Neuron (in vitro differentiated cells): ENCODE measurements around the gene CISH.

ENCODE experiments used
- H2AFZ ChIP-seq: one replicate; pipeline ENCODE4 v1.6.1; 2013; ENCODE audit warnings: low read depth, mild to moderate bottlenecking, inconsistent platforms, low read length, moderate library complexity
- H3K27me3 ChIP-seq: one replicate; pipeline ENCODE4 v1.6.1; 2013; ENCODE audit warnings: low read length; ENCODE audit not compliant: insufficient read depth
- H3K36me3 ChIP-seq: one replicate; pipeline ENCODE4 v1.6.1; 2013; ENCODE audit warnings: low read length; ENCODE audit not compliant: insufficient read depth
- H3K4me1 ChIP-seq: one replicate; pipeline ENCODE4 v1.6.1; 2013; ENCODE audit warnings: low read length; ENCODE audit not compliant: insufficient read depth
- H3K4me3 ChIP-seq: 2 replicates; pipeline ENCODE4 v1.5.1; 2013; ENCODE audit warnings: mild to moderate bottlenecking, low read length, moderate library complexity
- H3K9me3 ChIP-seq: one replicate; pipeline ENCODE4 v1.6.1; 2013; ENCODE audit warnings: low read length

The CISH gene

DNA sequence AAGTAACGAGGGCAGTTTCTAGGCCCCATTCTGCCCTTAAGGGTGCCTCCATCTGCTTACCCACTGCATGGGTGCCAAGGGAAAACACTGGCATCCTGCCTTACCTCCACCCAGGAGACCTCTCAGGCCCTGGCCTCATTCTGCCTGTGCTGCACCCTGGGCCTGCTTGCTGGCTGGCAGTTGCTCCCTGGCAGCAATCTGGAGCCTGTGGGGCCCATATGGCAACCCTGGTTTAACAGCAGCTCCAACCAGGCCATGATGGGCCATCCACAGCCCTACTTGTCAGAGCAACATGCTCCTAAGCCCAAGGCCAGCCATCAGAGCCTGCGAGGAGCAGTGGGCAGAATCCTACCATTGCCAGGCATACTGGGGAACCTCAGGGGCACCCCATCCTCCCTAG is 47.7 kb downstream of the CISH start:
- Histone ChIP-seq H3K9me3 (no peaks in the 10 kb centered on the region), H2AFZ (no peak overlapping the region), H3K4me1 (peaks cover 3% of the 10 kb centered on the region), H3K36me3 (no peaks in the 10 kb centered on the region), H3K27me3 (peaks cover 38% of the 10 kb centered on the region), H3K4me3 (no peak overlapping the region)

DNA sequence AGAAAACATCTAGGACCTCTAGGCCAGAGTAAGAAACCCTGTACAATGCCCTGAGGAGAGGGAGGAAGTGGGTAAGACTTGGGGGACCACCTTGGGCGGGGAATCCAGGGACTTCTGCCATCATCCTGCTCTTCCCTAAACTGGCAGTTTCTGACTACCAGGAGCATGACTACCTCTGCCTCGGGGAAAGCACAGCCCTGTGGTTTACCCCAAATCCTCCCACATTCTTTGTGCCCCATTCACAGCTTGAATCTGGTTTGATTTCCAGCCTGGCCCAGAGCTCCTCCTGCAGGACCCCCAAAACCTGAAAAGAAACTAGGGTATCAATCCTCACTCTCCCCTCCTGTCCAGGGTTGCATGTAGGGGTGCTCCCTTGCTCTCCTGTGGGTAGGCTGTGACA is 48.7 kb downstream of the CISH start:
- Histone ChIP-seq H2AFZ (no peak overlapping the region), H3K9me3 (no peaks in the 10 kb centered on the region), H3K4me3 (no peak overlapping the region), H3K27me3 (peaks cover 43% of the 10 kb centered on the region), H3K4me1 (no peaks in the 10 kb centered on the region), H3K36me3 (no peaks in the 10 kb centered on the region)

DNA sequence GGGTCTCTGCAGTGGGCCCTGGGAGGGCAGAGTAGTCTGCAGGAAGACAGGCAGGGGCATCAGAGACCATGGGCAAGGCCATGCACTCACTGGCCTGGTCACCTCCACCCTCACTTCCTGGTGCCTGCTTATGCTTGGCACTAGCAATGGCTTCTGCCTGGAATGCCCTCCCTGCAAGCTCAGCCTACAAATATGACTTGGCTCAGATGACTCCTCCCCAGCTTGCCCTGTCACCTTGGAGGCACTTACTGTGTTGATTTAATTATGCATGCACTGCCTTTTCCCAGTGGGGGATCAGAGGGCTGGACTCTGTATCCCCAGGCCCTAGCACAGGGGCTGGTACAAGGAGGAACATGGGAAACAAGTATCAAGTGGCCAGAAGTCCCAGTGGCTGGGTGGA is 51.9 kb downstream of the CISH start:
- no peaks in the 10 kb centered on the region for H3K4me1 ChIP-seq
- peaks cover 32% of the 10 kb centered on the region for H3K27me3 ChIP-seq

DNA sequence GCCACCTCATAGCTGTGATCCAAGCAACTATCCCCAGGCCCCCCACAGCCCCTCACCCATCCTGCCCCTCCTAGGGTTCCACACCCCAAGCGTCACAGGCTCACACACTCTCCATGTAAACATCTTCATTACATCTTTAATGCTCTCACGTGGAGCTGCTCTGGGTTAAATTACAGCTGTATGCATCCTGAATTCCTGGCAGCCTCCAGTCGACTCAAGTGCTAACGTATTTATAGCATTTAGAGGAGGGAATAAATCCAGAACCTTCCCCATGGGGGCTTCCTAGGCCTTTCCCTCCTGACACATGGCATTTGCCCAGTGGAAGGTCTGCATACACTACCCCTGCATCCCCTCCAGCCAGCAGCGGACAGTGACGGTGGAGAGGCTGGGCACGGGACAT is 53.7 kb downstream of the CISH start:
- no peaks in the 10 kb centered on the region for H3K4me1 ChIP-seq
- H3K27me3 ChIP-seq, result peaks cover 42% of the 10 kb centered on the region
- no peaks in the 10 kb centered on the region for H3K9me3 ChIP-seq
- no peak overlapping the region for H2AFZ ChIP-seq
- H3K4me3 ChIP-seq, result no peak overlapping the region
- H3K36me3 ChIP-seq, result no peaks in the 10 kb centered on the region

More for the DNA sequence above, 51.9 kb downstream of the CISH start:
- H3K4me3 ChIP-seq, result no peak overlapping the region
- H3K36me3 ChIP-seq, result no peaks in the 10 kb centered on the region
- H2AFZ ChIP-seq, result no peak overlapping the region
- no peaks in the 10 kb centered on the region for H3K9me3 ChIP-seq

DNA sequence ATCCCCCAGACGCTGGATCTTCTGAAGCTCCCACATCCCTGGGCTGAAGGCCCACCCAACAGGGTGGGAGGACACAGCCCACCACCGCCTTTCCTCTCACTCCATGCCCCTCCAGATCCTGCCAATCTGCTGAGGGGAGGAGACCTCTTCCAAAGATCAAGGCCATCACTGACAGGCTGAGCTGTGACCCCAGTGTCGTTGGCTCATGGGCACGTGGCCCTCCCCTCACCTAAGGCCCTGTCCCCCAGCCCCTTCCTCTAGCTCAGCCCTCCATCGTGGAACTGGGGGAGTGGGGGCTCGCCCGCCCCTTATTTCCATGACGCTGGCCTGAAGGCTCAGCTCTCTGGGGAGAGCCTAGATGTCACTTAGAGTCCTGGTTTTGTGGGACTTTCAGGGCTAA is 54.5 kb downstream of the CISH start:
- H3K9me3 ChIP-seq, result no peaks in the 10 kb centered on the region
- H3K4me1 ChIP-seq, result no peaks in the 10 kb centered on the region
- H3K27me3 ChIP-seq, result peaks cover 36% of the 10 kb centered on the region
- no peaks in the 10 kb centered on the region for H3K36me3 ChIP-seq
- no peak overlapping the region for H3K4me3 ChIP-seq
- H2AFZ ChIP-seq, result no peak overlapping the region
